Measurements from ENCODE around the gene NAAA. TPM values are rescaled to one million over a fixed set of nuclear protein-coding genes. Genes with fewer than 3 reads are reported as not detected.

NAAA gene
- total and polyA plus RNA-seq, 9 of the 15 experiments (the other 6 are each of a cell fraction or from before 2014, with no cell fraction given), result 1.3 to 7.9 (median 5.9) TPM

DNA sequence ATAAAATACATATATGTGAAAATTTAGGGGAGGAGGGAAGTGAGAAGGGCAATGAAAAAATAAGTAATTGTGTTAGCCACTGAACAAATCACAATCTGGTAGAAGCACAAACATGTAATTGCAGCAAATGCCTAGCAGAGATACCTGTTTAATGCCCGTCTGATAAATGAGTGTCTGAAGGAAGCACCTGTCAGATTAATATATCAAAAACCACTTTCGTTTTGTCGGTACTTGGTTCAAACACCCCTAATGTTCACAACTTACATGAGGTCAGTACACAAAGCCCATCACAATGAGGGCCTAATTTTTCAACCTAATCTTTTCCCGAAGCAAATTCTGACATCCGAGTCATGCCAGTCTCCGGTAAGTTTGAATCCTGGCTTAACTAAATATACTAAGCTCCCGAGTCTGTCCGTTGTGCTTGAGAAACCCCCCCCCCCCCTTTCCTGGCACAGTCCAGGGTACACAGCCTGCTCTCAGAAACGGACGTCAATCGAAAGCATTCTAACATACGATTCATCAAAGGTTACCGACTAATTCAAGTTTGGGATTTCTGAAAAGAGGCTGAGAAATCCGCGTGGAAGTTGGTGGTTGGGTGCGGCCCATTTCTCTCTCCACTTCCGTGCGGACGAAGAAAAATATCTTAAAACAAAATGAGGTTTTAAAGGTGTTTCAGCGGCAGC, 49.2 kb upstream of the NAAA start:
- Histone ChIP-seq H3K79me2 (ENCODE audit: control insufficient read depth, insufficient read depth, low read length) (peaks cover 61% of the 10 kb centered on the region), H3K36me3 (ENCODE audit: control insufficient read depth, insufficient read depth, low read length) (peaks cover 32% of the 10 kb centered on the region; the same call in 2 of the 3 replicates), H4K20me1 (replicated peaks; ENCODE audit: control insufficient read depth, insufficient read depth, low read length) (no peaks in the 10 kb centered on the region), H3K27me3 (ENCODE audit: control insufficient read depth in 2 of 2, insufficient read depth in 2 of 2, low read length in 2 of 2) (no peaks in the 10 kb centered on the region), H3K9ac (ENCODE audit: insufficient read depth in 1 of 2, low read depth in 2 of 2, low read length in 2 of 2) (peak overlapping the region; percentile 88 to 95), H3K9me3 (replicated peaks; ENCODE audit: control insufficient read depth, insufficient read depth, low read depth, low read length) (0 out of 2 replicates have a peak, but pooled peaks cover 4% of the 10 kb centered on the region), H2AFZ (ENCODE audit: low read depth, low read length) (peak overlapping the region; percentile 98), H3K4me3 (peak overlapping the region; percentile 88), H3K4me1 (replicated peaks in 1 of 2; ENCODE audit: control insufficient read depth in 2 of 2, insufficient read depth in 2 of 2, low read length in 2 of 2) (peaks cover 2 to 3% of the 10 kb centered on the region in 2 experiments; a peak in 2 of 5 replicates), H3K27ac (ENCODE audit: extremely low read depth, low read depth, low read length) (peak overlapping the region; percentile 68), H3K4me2 (ENCODE audit: insufficient read depth, low read length) (peak overlapping the region; percentile 85), H3K9me1 (ENCODE audit: control insufficient read depth, insufficient read depth, low read length) (no peaks in the 10 kb centered on the region)
- 0% methylated on average over 20 of the region's 20 CpGs for WGBS (ENCODE audit: insufficient coverage, low coverage, missing lambda C conversion rate)
- TF ChIP-seq ZNF121 (CRISPR knock-in tag; conservative IDR thresholded peaks at IDR 0.05), result no peak
- no peak for TF ChIP-seq KAT8 (IDR thresholded peaks at IDR 0.05; ENCODE audit: low read depth)
- TF ChIP-seq SMARCA4 (IDR thresholded peaks at IDR 0.05), result no peak
- no peak for TF ChIP-seq MTA3 (IDR thresholded peaks at IDR 0.05; ENCODE audit: borderline replicate concordance)
- no peak for TF ChIP-seq GATA2 (CRISPR knock-in tag; IDR thresholded peaks at IDR 0.05)
- TF ChIP-seq FOSL1 (tag; conservative IDR thresholded peaks at IDR 0.05), result no peak
- TF ChIP-seq SETDB1 (IDR thresholded peaks at IDR 0.05; ENCODE audit: low read length), result no peak
- no peak for TF ChIP-seq ZNF589 (CRISPR knock-in tag; IDR thresholded peaks at IDR 0.05; ENCODE audit: low read depth)
- TF ChIP-seq ZZZ3 (IDR thresholded peaks at IDR 0.05), result no peak
- TF ChIP-seq MYBL2 (IDR thresholded peaks at IDR 0.05; ENCODE audit: low read depth), result no peak
- no peak for TF ChIP-seq MYBL2 (CRISPR knock-in tag; IDR thresholded peaks at IDR 0.05; ENCODE audit: borderline replicate concordance)
- TF ChIP-seq ZNF277 (CRISPR knock-in tag; IDR thresholded peaks at IDR 0.05; ENCODE audit: borderline replicate concordance), result no peak
- TF ChIP-seq, protein P1, sequence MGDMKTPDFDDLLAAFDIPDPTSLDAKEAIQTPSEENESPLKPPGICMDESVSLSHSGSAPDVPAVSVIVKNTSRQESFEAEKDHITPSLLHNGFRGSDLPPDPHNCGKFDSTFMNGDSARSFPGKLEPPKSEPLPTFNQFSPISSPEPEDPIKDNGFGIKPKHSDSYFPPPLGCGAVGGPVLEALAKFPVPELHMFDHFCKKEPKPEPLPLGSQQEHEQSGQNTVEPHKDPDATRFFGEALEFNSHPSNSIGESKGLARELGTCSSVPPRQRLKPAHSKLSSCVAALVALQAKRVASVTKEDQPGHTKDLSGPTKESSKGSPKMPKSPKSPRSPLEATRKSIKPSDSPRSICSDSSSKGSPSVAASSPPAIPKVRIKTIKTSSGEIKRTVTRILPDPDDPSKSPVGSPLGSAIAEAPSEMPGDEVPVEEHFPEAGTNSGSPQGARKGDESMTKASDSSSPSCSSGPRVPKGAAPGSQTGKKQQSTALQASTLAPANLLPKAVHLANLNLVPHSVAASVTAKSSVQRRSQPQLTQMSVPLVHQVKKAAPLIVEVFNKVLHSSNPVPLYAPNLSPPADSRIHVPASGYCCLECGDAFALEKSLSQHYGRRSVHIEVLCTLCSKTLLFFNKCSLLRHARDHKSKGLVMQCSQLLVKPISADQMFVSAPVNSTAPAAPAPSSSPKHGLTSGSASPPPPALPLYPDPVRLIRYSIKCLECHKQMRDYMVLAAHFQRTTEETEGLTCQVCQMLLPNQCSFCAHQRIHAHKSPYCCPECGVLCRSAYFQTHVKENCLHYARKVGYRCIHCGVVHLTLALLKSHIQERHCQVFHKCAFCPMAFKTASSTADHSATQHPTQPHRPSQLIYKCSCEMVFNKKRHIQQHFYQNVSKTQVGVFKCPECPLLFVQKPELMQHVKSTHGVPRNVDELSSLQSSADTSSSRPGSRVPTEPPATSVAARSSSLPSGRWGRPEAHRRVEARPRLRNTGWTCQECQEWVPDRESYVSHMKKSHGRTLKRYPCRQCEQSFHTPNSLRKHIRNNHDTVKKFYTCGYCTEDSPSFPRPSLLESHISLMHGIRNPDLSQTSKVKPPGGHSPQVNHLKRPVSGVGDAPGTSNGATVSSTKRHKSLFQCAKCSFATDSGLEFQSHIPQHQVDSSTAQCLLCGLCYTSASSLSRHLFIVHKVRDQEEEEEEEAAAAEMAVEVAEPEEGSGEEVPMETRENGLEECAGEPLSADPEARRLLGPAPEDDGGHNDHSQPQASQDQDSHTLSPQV (IDR thresholded peaks at IDR 0.05), result no peak
- TF ChIP-seq ZSCAN32 (CRISPR knock-in tag; IDR thresholded peaks at IDR 0.05), result no peak
- TF ChIP-seq BCL6 (CRISPR knock-in tag; IDR thresholded peaks at IDR 0.05), result no peak
- BruUV-seq (replicated peaks), result no TSS peak
- ChIA-PET CTCF (ENCODE audit: low intra/inter-chr PET ratio) (no interaction called here), POLR2A (interaction anchor here (0.6 kb wide), 1 partner anchor 13 kb away, joined by 3 read pairs; no protein-coding TSS in a partner anchor)
- intact Hi-C loops (cut with micrococcal nuclease) (loop anchor here (5.0 kb wide), 1 partner anchor 73 kb away; no protein-coding TSS in a partner anchor), in situ Hi-C loops (cut with MboI) (no loop called here)
- ATAC-seq (peak; percentile 14), FAIRE-seq (no peak), DNase-seq (ENCODE audit: extremely low read depth in 1 of 4, low spot score in 3 of 4) (peak in 2 of 4 experiments; percentile 21 to 27)

Measured in K562 (cell line).